PFSK-1 (cell line): ENCODE data around the gene GRID1. TPM values are rescaled to one million over a fixed set of nuclear protein-coding genes. Genes with fewer than 3 reads are reported as not detected.

Source experiments
- FOXP2 ChIP-seq: optimal IDR thresholded peaks from 2 replicates; pipeline ENCODE3; 2011; ENCODE audit warnings: borderline replicate concordance, control low read depth, inconsistent platforms; ENCODE audit not compliant: insufficient read depth; ENCODE audit errors: extremely low read length, extremely low read depth
- POLR2AphosphoS5 ChIP-seq: IDR thresholded peaks from 2 replicates; pipeline ENCODE4 v1.6.1; 2012; ENCODE audit warnings: low read depth, mild to moderate bottlenecking, control low read depth, low read length, moderate library complexity
- SIN3A ChIP-seq: IDR thresholded peaks from 2 replicates; pipeline ENCODE4 v1.6.1; 2012; ENCODE audit warnings: mild to moderate bottlenecking, low read length, moderate library complexity, borderline replicate concordance; ENCODE audit not compliant: insufficient read depth
- TAF1 ChIP-seq: IDR thresholded peaks from 2 replicates; pipeline ENCODE4 v1.6.1; 2012; ENCODE audit warnings: low read length, control low read depth, borderline replicate concordance; ENCODE audit not compliant: insufficient read depth
- polyA plus RNA-seq: library from polyadenylated mRNA; unstranded; fragments of >200 nt; gene quantifications from one replicate; pipeline ENCODE4 v1.2.1, GENCODE V29; 2012; ENCODE audit warnings: low read depth, missing spikeins; ENCODE audit not compliant: insufficient read length
- TF ChIP-seq, protein P1 (sequence below), 2 experiments: IDR thresholded peaks; 2 replicates each; pipeline versions ENCODE4 v1.6.1 to v1.8.0; 2011 to 2012; ENCODE audit warnings: low read depth in 2 of 2, low read length in 2 of 2, control low read depth in 1 of 2, inconsistent platforms in 1 of 2, mild to moderate bottlenecking in 1 of 2, moderate library complexity in 1 of 2; ENCODE audit not compliant: insufficient read depth in 1 of 2

Gene GRID1
- polyA plus RNA-seq, result not detected

GRCh38 chr10:86366033-86366901 lies at the start of gene GRID1:
TSS of gene GRID1 (minus strand) at chr10:86366795.
- TF ChIP-seq SIN3A (no peak), POLR2AphosphoS5 (no peak), FOXP2 (no peak), TAF1 (no peak)
- TF ChIP-seq, protein P1, sequence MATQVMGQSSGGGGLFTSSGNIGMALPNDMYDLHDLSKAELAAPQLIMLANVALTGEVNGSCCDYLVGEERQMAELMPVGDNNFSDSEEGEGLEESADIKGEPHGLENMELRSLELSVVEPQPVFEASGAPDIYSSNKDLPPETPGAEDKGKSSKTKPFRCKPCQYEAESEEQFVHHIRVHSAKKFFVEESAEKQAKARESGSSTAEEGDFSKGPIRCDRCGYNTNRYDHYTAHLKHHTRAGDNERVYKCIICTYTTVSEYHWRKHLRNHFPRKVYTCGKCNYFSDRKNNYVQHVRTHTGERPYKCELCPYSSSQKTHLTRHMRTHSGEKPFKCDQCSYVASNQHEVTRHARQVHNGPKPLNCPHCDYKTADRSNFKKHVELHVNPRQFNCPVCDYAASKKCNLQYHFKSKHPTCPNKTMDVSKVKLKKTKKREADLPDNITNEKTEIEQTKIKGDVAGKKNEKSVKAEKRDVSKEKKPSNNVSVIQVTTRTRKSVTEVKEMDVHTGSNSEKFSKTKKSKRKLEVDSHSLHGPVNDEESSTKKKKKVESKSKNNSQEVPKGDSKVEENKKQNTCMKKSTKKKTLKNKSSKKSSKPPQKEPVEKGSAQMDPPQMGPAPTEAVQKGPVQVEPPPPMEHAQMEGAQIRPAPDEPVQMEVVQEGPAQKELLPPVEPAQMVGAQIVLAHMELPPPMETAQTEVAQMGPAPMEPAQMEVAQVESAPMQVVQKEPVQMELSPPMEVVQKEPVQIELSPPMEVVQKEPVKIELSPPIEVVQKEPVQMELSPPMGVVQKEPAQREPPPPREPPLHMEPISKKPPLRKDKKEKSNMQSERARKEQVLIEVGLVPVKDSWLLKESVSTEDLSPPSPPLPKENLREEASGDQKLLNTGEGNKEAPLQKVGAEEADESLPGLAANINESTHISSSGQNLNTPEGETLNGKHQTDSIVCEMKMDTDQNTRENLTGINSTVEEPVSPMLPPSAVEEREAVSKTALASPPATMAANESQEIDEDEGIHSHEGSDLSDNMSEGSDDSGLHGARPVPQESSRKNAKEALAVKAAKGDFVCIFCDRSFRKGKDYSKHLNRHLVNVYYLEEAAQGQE (IDR thresholded peaks at IDR 0.05; ENCODE audit: insufficient read depth in 1 of 2, low read depth in 2 of 2, low read length in 2 of 2), result no peak

- TF ChIP-seq, protein P1 (IDR thresholded peaks at IDR 0.05; ENCODE audit: insufficient read depth in 1 of 2, low read depth in 2 of 2, low read length in 2 of 2), result no peak
- TF ChIP-seq SIN3A (no peak), POLR2AphosphoS5 (no peak), TAF1 (no peak), FOXP2 (no peak)
Measured at GRCh38 chr10:86415583-86415982, 49.0 kb upstream of the GRID1 start.

- TF ChIP-seq, protein P1 (IDR thresholded peaks at IDR 0.05; ENCODE audit: insufficient read depth in 1 of 2, low read depth in 2 of 2, low read length in 2 of 2), result no peak
Measured at GRCh38 chr10:86415116-86415515, 48.5 kb upstream of the GRID1 start.

DNA sequence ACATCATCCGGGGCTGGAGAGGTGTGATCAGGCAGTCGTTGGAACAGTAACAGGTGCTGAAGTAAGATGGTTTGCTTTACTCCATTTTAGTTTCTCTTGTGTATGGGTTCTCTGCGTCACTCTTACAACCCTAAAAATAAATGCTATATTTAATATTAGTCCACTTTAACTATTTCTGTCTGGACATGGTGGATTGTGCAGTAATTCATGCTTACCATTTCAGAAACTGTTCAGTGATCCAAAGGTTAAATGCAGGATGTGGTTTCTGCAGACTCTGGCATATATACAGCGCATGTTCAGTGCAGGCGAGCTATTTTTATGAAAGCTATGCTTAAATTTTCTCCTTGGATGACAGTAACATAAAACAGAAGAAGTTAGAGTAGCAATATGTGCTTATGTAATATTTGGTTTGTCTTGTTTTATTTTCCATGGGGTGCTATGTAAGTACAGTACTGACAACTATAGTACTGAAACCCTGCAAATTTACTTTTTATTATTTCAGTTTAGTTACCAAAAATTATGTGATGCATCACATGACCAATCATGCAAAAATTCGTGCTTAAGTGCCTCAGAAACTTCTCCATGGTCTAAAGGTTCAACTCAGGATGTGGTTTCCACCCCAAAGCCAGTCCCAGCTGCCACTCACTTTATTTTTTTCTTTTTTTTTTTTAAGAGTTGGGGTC lies 46.6 kb upstream of the GRID1 start:
- TF ChIP-seq TAF1 (no peak), POLR2AphosphoS5 (no peak), FOXP2 (no peak), SIN3A (no peak)
- TF ChIP-seq, protein P1 (IDR thresholded peaks at IDR 0.05; ENCODE audit: insufficient read depth in 1 of 2, low read depth in 2 of 2, low read length in 2 of 2), result no peak
